GM23248 (cell line): Measurements from ENCODE around the gene DYNC2H1.

Experiments used
- EZH2 ChIP-seq: fragments of 200-600 bp; sonication (generic); IDR thresholded peaks from 2 replicates; pipeline ENCODE4 v1.6.1; 2018; ENCODE audit warnings: antibody characterized with exemption, mild to moderate bottlenecking; ENCODE audit not compliant: insufficient read depth, poor library complexity, severe bottlenecking
- EZH2phosphoT487 ChIP-seq: fragments of 200-600 bp; sonication (generic); IDR thresholded peaks from 2 replicates; pipeline ENCODE4 v1.6.1; 2018; ENCODE audit warnings: antibody characterized with exemption, moderate library complexity, mild to moderate bottlenecking, low read depth; ENCODE audit not compliant: insufficient read depth

DNA sequence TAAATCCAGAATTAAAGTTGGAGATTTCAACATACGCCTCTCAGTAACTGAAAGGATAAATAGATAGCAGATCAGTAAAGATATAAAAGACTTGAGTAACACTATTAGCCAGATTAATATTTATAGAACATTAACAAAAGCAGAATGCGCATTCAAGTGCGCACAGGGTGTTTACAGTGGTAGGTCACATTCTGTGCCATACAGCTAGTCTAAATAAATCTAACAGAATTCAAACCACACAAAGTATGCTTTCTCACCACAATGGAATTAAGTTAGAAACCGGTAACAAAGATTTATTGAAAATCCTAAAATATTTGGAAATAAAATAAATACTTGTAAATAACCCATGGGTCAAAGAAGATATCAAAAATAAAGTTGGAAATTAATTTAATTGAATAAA lies 341.0 kb downstream of the DYNC2H1 start:
- TF ChIP-seq EZH2 (no peak), EZH2phosphoT487 (no peak)
